Subcutaneous adipose tissue (tissue), 4 donors: ENCODE measurements around the gene DGKD. TPM values are rescaled to one million over a fixed set of nuclear protein-coding genes. Genes with fewer than 3 reads are reported as not detected.

Experiments used
- CTCF ChIP-seq: fragments of 450-650 bp; IDR thresholded peaks from one replicate; pipeline ENCODE4 v1.5.1; 2016; ENCODE audit warnings: low read depth, mild to moderate bottlenecking, control low read depth, antibody characterized with exemption, moderate library complexity
- total RNA-seq, 4 donors: library from RNA; depleted of rRNA; stranded (reverse); fragments of >200 nt; gene quantifications; one replicate each; pipeline ENCODE4 v1.1.0, GENCODE V29; 2016

Gene DGKD
- total RNA-seq, 4 donors from 2014 or later: 13.0 to 24.9 (median 17.8) TPM

GRCh38 chr2:233413559-233414272 is 59.4 kb downstream of the DGKD start:
- no peak for TF ChIP-seq CTCF

GRCh38 chr2:233414273-233414654 is 60.0 kb downstream of the DGKD start:
- no peak for TF ChIP-seq CTCF

- no peak for TF ChIP-seq CTCF
Measured at GRCh38 chr2:233414777-233415570, 60.7 kb downstream of the DGKD start.

GRCh38 chr2:233416199-233416598 is 61.9 kb downstream of the DGKD start:
- TF ChIP-seq CTCF: no peak

GRCh38 chr2:233416706-233417105 is 62.4 kb downstream of the DGKD start:
- TF ChIP-seq CTCF: no peak

GRCh38 chr2:233417282-233417681 is 63.0 kb downstream of the DGKD start:
- no peak for TF ChIP-seq CTCF

GRCh38 chr2:233418052-233418760 is 63.9 kb downstream of the DGKD start:
- no peak for TF ChIP-seq CTCF
